ENCODE data around the gene ZSCAN30.
A peak's percentile ranks its signal among the peaks of the same experiment; 100 is the strongest.

Gene ZSCAN30

DNA sequence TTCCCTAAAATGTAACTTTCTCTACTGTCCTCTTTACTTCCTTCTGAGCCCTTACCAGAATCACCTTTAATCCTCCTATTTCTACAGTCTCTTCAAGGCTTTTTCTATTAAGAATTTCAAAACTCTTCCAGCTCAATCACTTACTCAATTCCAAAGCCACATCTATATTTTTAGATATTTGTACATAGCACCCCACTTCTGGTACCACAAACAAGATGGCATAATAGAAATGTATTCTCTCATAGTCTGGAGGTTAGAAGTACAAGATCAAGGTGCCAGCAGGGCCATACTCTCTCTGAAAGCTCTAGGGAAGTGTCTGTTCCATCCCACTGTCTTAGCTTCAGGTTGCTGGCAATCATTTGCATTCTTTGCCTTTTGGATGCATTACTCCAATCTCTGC, 11.1 kb downstream of the ZSCAN30 start:
- no peak for DNase-seq (ENCODE audit: low read depth in 2 of 2)

DNA sequence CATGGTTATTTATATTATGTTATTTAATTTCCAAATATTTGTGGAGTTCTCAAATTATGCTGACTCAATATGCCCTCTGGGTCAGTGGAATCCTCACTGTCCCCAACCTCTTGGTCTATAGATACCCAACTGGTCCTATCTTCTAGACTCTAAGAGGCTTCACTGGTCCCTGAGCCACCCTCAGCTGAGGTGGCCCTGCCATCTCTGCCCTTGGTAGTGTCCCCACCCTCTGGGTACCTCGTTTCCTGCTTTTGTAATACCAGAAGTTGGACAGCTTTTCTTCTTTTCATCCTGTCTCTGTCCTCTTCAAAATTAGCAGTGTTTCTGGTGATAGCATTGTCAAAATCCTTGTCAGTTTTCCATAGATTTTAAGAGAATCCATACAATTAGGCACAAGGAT, 11.9 kb downstream of the ZSCAN30 start:
- DNase-seq (ENCODE audit: low read depth in 2 of 2), result no peak

DNA sequence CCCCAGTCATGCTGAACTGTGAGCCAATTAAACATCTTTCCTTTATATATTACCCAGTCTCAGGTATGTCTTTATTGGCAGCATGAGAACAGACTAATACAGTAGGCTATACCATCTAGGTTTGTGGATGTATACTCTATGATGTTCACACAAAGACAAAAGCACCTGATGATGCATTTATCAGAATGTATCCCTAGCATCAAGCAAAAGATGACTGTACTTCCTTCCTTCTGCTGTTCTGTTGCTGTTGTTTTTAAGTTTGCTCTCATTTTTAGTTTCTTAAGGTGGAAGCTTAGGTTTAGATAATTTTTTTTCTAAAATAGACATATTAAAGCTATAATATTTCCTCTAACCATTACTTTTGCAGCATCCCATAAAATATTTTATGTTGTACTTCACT, 12.4 kb downstream of the ZSCAN30 start:
- no peak for DNase-seq (ENCODE audit: low read depth in 2 of 2)

DNA sequence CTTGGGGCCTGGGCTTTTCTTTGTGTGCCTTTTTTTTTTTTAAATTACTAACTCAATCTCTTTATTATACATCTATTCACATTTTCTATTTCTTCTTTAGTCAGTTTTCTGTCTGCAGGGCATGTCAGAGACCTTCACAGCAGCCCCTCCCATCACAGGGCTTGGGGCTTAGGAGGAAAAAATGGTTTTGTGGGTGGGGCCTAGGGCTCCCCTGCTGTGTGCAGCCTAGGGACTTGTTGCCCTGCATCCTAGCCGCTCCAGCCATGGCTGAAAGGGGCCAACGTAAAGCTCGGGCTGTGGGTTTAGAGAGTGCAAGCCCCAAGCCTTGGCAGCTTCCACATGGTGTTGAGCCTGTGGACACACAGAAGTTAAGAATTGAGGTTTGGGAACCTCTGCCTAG, 13.8 kb downstream of the ZSCAN30 start:
- no peak for DNase-seq (ENCODE audit: low read depth in 2 of 2)

DNA sequence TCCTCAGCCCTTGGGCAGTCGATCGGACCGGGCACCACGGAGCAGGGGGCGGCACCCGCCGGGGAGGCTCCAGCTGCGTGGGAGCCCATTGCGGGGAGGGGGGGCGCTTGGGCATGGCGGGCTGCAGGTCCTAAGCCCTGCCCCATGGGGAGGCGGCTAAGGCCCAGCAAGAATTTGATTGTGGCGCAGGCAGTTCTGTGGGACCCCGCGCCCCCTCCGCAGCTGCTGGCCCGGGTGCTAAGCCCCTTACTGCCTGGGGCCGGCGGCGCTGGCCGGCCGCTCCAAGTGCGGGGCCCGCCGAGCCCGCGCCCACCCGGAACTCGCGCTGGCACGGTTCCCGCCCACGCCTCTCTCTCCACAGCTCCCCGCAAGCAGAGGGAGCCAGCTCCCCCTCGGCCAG, 18.4 kb downstream of the ZSCAN30 start:
- no peak for DNase-seq (ENCODE audit: low read depth in 2 of 2)

DNA sequence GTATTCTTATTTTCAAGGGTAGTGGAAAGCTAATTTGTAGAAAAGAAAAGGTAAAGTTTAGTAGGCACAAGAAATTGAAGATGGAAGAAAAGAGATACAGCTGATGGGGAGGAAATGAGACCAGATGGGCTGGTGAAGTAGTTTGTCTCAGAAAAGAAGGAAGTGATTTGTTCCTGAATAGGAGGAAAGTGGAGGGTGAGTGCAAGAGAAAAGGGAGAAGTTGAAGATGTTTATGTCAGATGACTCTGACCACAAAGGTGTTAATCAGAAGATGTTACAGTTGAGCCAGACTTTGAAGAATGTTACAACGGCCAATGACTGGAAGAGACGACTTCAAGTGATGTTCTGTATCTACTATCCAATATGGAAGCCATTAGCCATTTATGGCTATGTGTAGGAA, 21.2 kb downstream of the ZSCAN30 start:
- DNase-seq (ENCODE audit: low read depth in 2 of 2), result no peak

DNA sequence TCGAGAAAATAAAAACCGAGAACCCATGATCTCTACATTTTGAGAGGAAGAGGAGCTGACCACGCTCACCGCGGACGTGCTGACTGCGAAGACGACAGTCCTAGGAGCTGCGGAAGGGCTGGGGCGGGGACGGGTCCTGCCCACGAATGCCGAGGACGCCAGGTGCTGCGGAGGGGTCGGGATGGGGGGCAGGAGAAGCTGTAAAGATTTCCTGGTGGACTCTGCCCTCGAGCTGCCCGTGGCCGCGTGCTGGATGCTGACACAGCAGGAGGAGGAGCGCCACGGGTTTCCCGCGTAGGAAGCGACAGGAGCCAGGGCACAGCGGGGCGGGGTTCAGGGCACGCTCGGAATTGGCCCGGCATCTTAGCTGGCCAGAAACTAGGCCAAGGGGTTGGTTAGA, 22.2 kb downstream of the ZSCAN30 start:
- DNase-seq (ENCODE audit: low read depth in 2 of 2), result no peak

DNA sequence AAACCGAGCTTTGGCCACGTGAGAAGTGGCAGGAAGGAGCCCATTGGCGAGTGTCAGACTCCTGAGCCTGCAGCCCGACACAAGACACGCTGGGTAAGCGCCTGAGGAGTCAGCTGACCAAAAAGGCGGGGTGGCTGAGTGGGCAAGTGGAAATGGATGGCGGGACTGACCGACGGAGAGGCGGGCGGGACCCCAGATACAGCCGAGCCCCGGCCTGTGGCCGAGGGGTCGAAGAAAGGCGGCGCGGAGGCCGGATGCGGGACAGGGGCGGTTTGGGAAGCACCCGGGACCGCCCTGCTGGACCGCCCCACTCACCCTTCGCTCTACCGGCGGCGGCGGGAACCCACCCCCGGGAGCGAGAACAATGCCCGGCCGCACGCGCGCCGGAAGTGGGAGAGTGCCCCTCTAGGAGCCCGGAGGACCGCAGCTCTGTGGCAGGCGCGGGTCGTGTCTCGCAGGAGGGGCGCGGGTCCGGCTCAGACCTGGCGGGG, 22.8 kb downstream of the ZSCAN30 start:
- DNase-seq (ENCODE audit: low read depth in 2 of 2), result peak; percentile 39 to 52

DNA sequence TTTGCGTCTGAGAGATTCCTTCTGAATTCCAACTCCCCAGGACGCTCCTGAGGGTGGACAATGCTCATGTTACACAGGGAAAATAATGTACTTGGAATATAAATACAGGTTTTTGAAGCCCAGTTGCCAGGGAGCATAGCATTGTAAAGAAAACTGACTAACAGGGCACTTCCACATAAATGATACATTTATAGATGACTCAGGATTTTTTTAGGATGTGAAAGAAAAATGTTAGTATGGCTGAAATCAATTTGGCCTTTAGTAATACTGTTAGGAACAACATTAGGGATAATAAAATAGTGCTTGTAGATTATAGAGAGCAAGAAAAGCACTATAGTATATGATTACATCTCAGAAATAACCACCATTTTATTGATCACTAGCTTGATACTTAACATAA, 25.6 kb downstream of the ZSCAN30 start:
- DNase-seq (ENCODE audit: low read depth in 2 of 2), result no peak

DNA sequence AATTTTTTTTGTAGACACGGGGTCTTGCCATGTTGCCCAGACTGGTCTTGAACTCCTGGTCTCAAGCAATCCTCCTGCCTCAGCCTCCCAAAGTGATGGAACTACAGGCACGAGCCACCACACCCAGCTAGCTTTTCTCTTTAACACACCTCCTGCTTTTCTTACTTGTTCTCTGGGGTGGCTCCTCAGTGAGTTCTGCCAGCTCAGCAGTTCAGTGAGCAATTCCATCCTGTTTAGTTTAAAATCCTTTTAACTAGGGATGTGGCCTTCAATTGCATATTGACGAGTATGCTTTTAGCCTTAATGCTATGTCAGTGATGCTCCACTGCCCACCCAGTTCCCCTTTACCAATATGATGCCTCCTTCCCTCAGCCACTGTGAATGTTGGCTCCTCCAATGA, 33.1 kb downstream of the ZSCAN30 start:
- no peak for DNase-seq (ENCODE audit: low read depth in 2 of 2)

DNA sequence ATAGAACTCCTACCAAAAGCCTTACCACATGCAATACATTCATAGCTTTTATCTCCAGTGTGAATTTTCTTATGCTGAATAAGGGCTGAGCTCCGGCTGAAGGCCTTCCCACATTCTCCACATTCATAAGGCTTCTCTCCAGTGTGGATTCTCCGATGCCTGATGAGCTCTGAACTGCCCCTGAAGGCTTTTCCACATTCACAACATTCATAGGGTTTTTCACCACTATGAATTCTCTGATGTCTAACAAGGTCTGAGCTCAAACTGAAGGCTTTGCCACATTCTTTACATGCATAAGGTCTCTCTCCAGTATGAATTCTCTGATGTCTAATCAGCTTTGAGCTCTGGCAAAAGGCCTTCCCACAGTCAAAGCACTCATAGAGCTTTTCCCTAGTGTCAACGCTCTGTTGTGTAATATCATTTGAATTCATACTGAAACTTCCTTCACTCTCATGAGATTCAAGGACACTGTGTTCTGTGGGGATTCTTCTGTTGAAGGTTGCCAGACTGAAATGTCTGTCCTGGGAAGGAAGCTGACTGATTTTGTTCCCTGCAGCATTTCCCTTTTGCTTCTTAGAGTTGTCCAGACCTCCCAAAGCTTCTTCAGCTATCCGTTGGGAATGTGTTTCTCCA, 36.3 kb downstream of the ZSCAN30 start:
- no peak for DNase-seq (ENCODE audit: low read depth in 2 of 2)

DNA sequence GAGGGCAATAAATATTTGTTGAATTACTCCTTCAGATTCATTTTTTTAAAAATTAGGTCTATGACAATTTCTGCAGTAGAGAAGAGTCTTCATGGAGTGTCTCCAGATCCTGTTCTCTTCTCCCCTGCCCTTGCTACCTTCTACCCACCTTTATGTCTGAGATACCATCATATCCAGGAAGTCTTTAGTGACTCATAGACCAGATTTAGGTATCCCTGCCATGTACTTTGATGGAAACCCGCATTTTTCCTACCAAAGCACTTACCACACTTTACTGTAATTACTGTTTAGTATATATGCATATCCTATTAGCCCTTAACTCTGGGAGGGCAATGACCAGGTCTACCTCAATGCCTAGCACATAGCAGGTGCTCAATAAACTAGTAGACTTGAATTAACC, 37.6 kb downstream of the ZSCAN30 start:
- no peak for DNase-seq (ENCODE audit: low read depth in 2 of 2)

DNA sequence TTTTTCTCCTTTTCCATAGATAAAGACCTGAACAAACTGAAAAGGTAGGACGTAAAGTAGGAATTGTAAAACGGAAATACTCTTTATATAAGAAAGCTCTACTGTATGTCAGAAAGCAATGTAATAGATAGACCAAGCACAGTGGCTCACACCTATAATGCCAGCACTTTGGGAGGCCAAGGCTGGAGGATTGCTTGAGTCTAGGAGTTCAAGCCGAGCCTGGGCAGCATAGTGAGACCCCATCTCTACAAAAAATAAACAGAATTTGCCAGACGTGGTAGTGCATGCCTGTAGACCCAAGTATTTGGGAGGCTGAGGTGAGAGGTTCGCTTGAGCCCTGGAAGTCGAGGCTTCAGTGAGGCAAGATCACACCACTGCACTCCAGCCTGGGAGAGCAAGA, 41.6 kb downstream of the ZSCAN30 start:
- no peak for DNase-seq (ENCODE audit: low read depth in 2 of 2)

DNA sequence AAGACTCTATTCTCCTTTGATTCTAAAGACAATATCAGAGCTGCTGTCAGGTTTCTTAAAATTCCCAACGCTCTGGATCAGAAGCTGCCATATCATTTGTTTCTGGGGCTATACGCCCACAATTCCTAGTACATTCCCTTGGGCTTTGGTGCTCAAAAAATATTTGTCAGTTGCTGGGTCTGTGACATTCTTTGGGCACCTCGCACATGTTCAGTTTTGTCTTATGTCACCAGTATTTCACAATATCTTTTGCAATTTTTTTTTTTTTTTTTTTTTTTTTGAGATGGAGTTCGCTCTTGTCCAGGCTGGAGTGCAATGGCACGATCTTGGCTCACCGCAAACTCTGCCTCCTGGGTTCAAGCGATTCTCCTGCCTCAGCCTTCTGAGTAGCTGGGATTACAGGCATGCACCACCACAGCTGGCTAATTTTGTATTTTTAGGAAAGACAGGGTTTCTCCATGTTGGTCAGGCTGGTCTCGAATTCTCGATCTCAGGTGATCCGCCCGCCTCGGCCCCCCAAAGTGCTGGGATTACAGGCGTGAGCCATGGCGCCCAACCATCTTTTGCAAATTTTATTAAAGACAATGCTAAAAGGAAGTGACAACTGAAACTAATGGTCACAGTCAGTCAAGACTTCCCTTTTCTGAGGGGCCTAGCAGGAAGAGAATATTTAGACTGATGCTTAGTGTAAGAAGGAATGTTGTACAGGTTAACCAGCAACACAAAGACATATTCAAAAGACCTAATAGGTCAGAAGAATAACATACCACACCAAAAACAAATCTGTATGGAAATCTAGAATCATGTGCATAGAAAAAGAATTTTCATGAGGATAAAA, 42.4 kb downstream of the ZSCAN30 start:
- DNase-seq (ENCODE audit: low read depth in 2 of 2), result no peak

DNA sequence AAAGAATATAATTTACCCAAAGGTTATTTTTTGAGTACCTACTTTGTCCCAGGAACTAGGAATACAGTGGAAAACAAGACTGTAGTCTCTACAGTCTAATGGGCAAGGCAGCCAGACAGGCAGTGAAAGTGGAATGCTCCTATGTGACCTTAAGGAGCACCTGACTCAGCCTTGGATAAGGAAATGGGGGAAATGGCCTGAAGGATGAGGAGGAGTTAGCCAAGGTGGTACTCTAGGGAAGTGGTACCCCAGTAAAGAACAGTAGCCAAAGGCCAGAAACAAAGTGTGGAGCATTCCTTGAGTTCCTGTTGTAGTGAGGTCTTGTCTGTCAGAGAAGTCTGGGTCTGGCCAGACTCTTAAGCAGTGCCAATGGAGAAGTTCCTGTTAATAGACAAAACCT, 43.2 kb downstream of the ZSCAN30 start:
- no peak for DNase-seq (ENCODE audit: low read depth in 2 of 2)

DNA sequence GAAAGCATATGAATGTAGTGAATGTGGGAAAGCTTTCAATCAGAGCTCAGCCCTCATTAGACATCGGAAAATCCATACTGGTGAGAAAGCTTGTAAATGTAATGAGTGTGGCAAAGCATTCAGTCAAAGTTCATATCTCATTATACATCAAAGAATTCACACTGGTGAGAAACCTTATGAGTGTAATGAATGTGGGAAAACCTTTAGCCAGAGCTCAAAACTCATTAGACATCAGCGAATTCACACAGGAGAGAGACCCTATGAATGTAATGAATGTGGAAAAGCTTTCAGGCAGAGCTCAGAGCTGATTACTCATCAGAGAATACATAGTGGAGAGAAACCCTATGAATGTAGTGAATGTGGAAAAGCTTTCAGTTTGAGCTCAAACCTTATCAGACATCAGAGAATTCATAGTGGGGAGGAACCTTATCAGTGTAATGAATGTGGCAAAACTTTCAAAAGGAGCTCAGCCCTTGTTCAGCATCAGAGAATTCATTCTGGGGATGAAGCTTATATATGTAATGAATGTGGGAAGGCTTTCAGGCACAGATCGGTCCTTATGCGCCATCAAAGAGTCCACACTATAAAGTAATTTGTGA, 44.2 kb downstream of the ZSCAN30 start:
- no peak for DNase-seq (ENCODE audit: low read depth in 2 of 2)

DNA sequence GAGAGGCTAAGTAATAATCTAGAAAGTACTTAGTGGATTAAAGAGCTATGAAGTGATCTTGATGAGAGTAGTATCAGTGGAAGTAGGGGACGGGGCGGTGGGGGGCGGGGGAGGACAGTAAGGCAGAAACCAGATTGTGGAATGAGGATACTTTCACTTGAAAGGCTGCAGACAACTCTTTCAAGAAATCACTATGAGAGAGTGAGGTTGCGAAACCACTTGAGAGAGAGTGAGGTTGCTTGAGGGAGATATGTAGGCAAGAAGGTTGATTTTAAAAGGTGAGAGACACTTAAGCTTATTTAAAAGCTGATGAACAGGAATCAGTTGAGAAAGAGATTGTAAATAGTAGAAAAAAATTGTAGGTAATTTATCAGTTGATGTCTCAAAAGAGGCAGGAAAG, 45.4 kb downstream of the ZSCAN30 start:
- DNase-seq (ENCODE audit: low read depth in 2 of 2), result no peak

DNA sequence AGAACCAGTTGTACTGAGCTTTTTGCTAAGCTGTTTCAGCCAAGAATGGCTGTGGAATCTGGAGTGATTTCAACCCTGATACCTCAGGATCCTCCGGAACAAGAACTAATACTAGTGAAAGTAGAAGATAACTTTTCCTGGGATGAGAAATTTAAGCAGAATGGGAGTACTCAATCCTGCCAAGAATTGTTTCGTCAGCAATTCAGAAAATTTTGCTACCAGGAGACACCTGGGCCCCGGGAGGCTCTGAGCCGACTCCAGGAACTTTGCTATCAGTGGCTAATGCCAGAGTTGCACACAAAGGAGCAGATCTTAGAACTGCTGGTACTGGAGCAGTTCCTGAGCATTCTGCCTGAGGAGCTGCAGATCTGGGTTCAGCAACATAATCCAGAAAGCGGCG, 47.6 kb downstream of the ZSCAN30 start:
- no peak for DNase-seq (ENCODE audit: low read depth in 2 of 2)

DNA sequence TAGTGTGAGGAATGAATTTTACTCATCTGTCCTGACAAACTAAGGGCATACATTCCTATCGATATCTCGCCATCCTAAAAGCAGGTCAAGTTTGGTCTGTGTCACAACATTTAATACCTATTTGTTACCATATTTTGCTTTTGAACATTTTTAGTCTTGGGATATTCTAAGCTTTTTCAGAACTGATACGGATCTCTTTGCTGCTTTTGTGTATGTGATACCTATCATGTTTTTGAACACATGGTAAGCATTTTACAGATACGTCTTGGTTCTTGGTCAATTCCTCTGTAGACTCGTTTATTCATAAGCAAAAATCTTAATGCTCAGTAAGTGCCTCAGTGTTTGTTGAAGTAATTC, 48.6 kb downstream of the ZSCAN30 start:
- no peak for DNase-seq (ENCODE audit: low read depth in 2 of 2)

DNA sequence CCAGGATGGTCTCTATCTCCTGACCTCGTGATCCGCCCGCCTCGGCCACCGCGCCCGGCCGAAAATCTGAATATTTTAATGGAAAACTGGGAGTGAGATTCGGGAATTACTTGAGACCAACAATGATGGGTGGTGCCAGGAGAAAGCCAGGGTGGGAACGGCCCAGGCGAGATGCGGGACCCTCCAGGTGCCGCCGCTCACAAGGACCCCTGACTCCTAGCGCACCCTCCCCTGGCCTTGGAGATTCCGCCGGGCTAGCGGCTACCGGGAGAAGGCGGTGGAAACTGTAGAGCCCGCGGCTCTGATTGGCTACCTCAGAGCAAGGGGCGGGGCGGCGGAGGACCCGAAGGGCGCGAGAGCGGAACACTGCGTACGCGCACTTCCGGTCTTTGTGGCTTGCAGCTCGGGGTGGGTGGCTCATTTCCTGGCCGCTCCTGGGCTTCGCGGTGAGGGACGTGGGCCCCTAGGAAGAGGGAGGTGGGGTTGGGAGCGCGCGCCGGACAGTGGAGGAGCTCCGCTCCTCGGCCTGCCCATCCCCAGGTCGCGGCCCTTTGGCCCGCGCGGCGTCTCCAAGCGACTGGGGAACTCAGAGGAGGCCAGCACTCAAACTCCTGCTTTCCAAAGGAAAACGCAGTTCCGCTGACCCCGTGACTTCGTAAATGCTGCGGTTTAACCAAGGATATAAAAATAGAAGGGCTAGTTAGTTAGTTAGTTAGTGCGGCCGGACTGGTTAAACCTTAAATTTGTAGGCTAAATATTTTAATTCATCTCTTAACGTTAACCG, 49.2 kb downstream of the ZSCAN30 start, which contains the start of gene ZNF397:
ZNF397 (plus strand) TSS at position 371 of the 784 bp plus-strand sequence. CDS start 1,437 bp downstream, outside the sequence.
- DNase-seq (ENCODE audit: low read depth in 2 of 2), result peak; percentile 92 to 94

DNA sequence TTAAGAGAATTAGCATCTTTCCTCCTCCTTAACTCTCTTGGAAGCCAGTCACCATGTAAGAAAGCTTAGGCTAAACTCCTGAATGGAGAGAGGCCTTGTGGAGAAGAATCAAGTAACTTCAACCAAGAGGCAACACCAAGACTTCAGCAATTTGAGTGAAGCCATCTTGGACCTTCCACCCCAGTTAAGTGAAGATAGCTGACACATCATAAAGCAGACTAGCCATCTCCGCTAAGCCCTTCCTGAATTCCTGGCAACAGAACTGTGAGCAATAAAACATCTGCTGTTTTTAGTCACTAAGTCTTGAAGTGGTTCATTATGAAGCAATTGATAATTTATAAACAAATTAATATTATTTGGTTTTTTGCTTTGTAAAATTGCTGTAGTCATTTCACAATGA, 50.7 kb downstream of the ZSCAN30 start:
- no peak for DNase-seq (ENCODE audit: low read depth in 2 of 2)

Data from activated CD4-positive, alpha-beta T cell treated with anti-CD3 and anti-CD28 coated beads for 24 hours (primary cell).